NCI-H2107 treated with DMSO at 0.1 percent for 48 hours (cell line): Measurements from ENCODE around the gene NUBPL.

Source experiments
- DNase-seq: peaks from one replicate; lab custom pipeline; 2025; ENCODE audit not compliant: unreplicated experiment; lab: John Stamatoyannopoulos, UW

NUBPL gene, protein sequence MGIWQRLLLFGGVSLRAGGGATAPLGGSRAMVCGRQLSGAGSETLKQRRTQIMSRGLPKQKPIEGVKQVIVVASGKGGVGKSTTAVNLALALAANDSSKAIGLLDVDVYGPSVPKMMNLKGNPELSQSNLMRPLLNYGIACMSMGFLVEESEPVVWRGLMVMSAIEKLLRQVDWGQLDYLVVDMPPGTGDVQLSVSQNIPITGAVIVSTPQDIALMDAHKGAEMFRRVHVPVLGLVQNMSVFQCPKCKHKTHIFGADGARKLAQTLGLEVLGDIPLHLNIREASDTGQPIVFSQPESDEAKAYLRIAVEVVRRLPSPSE

DNA sequence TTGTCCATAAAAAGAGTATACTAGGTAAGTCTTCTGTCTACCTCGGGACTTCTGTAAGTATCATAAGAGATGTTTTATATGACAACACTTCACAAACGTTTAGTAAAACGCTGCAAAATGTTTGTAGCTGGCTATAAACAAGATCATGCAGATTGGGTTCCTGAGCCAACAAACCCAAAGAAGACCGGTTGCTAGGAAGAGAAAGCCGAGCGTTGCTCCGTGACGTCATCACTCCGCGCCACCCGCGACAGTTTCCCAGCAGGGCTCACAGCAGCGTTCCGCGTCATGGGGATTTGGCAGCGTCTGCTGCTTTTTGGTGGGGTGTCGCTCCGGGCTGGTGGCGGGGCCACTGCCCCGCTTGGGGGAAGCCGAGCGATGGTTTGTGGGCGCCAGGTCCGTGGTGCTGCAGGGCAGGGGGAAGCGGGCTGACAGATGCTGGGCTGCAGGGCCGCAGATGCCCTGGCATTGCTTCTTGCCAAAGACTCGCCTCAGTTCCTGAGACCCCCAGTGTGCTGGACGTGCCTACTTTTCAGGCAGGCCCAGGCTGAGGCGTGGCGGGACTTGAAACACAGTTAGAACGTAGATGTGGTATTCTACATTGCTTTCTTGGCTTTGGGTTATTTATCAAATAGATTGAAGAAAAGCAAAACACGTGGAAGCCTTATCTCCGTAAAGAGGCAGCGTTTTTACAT, at the start of gene NUBPL:
Gene NUBPL (plus strand): TSS at position 250 of the 692 bp plus-strand sequence. CDS start 36 bp downstream, at position 286.
- DNase-seq, result peak; percentile 94

GRCh38 chr14:31527087-31527486, 34.1 kb upstream of the NUBPL start:
- DNase-seq, result no peak

DNA sequence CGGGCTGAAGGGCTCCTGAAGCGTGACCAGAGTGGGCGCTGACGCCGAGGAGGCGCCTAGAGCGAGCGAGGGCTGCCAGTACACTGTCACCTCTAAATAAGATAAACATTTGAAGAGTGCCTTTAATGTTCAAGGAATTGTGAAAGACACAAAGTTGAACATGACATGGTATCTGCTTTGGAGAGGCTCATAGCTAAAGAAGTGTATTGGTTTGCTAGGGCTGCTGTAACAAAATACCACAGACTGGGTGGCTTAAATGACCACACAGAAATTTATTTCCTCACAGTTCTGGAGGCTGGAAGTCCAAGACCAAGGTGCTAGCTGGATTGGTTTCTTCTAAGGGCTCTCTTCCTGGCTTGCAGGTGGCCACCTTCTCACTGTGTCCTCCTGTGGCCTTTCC, 33.7 kb upstream of the NUBPL start:
- DNase-seq, result no peak

GRCh38 chr14:31529053-31529452, 32.2 kb upstream of the NUBPL start:
- no peak for DNase-seq

DNA sequence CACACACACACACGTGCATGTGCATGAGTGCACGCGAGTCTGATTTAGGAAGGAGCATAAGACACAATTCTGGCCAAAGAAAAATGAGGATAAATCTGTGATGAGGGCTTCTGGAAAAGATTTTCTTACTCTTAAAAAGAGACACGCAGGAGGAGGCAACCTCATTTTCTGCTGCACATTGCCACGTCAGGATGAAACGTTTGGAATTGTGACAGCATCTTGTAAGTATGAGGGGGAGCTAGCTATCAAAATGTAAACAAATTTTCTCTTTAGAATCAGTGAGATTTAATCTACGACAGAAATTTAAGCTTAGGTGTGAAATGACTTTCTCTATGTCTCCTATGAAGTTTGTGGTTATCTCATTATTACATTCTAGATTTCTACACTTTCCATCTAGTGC, 31.1 kb upstream of the NUBPL start:
- DNase-seq, result no peak

GRCh38 chr14:31536201-31536960, 24.8 kb upstream of the NUBPL start:
- no peak for DNase-seq

DNA sequence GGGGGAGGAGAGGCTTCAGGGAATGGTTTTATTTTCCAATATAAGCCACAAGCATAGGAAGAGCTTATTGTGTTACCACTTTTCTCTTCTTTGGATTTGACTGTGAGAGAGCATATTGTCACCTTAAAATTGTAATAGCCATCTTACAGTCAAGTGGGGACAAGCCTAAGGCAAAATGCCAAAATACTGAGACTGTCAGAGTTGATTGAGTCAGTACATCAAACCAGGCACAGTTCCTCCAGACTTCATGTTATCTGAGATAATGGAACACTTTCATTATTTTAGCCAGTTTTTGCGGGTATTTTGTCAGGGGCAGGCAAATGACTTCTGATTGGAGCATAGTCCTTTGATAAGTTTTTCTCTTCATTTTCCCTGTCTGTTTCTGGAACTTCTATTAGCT, 19.5 kb upstream of the NUBPL start:
- peak; percentile 82 for DNase-seq

DNA sequence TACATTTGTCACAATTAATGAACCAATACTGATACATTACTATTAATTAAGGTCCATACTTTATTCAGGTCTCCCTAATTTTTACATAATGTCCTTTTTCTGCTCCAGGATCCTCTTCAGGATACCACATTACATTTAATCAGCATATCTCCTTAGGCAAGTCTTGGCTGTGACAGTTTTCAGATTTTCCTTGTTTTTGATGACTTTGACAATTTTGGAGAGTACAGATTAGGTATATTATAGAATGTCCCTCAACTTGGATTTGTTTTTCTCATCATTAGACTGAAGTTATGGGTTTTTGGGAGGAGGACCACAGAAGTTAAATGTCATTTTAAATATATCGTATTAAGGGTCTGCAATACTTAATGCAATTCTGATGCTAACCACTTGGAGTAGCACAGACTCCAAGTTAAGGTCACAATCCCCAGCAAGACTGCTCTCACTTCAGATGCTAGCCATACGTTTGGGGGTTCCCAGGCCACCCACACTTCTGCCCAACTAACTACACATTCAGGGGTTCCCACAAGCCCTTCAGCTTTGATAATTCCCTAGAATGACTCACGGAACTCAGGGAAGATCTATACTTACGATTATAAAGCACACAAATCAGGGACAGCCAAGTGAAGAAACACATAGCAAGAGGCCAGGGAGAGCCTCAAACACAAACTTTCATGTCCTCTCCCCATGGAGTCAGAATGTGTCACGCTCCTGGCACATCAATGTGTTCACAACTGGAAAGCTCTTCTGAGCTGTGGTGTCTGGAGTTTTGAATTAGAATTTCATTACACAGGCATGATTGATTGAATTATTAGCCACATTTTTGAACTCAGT, 17.0 kb upstream of the NUBPL start:
- no peak for DNase-seq

DNA sequence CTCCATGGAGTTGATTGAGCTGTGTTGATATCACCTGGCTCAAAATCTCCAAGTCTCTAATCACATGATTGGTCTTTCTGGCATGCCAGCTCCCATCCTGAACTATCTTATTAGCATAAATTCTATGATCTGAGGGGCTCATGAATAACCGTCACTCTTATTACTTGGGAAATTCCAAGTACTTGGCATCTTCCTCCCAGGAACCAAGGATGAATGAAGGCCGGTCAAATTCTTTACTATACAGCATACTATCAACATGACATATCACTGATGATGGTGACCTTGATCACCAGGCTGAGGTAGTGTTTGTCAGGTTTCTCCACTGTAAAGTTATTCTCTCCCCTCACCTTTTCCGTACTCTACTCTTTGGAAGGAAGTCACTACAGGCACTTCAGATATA, 16.4 kb upstream of the NUBPL start:
- no peak for DNase-seq

- no peak for DNase-seq
Measured at GRCh38 chr14:31545328-31545727, 15.9 kb upstream of the NUBPL start.

GRCh38 chr14:31549817-31550216, 11.4 kb upstream of the NUBPL start:
- DNase-seq, result no peak

DNA sequence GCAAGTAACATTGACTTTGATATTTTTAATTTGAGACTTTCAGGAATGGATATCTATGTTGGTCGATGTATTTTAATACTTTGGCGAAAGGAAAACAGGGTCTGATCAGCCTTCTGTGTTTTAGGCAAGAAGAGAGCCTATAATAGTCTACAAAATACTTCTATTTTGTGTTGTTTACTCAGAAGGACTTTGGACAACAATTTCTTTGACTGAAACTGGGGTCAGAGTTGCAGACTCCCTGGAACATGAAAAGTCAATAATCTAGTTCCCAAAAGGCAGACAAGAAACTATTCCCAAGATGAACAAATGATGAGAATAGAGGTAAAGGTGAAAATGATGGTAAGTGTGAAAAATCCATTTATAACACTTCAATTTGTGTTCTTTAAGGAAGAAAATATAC, 10.6 kb upstream of the NUBPL start:
- no peak for DNase-seq

- DNase-seq, result no peak
Measured at GRCh38 chr14:31556191-31556590, 5.0 kb upstream of the NUBPL start.

DNA sequence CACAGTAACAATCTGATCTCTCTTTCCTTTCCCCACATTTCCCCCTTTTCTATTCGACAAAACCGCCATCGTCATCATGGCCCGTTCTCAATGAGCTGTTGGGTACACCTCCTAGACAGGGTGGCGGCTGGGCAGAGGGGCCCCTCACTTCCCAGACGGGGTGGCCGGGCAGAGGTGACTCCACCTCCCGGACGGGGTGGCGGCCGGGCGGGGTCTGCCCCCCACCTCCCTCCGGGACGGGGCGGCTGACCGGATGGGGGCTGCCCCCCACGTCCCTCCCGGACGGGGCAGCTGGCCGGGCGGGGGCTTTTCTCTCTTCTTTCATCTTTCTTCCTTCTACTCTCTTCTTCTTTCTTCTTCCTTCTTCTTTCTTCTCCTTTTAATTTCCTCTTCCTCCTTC, 1.3 kb upstream of the NUBPL start:
- DNase-seq, result no peak

GRCh38 chr14:31560759-31561154, 447 bp upstream of the NUBPL start:
- no peak for DNase-seq

- no peak for DNase-seq
Measured at GRCh38 chr14:31564194-31564593, 3.0 kb downstream of the NUBPL start.

DNA sequence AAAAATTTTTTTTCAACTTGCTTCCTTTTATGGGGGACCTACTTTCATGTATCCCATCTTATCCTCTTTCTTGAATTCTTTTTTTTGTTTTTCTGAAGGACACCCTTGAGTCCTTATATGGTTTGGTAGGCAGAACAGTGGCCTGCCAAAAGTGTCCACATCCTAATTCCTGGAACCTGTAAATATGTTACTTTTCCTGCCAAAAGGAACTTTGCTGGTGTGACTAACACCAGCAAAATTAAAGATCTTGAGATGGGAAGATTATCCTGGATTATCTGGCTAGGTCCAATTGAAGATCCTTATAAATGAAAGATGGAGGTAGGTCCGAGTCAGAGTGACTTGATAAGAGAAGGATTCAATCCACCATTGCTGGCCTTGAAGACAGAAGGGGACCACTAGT, 5.3 kb downstream of the NUBPL start:
- DNase-seq, result no peak

DNA sequence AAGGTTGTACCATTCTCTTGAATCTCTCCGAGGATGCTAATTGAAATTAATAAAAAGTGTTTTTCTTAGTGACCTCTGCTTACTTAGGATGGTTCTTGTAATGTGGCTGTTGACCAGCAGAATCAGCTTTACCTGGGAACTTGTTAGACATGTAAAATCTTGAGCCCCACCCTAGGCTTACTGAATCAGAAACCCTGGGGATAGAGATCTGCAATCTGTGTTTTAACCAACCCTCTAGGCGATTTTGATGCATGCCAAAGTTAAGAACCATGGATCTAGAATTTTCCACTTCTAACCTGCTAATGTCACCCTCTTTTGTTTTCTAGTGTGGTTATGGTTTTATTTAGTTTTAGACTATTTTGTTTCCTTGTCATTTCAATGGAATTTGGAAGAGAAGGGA, 6.5 kb downstream of the NUBPL start:
- no peak for DNase-seq

GRCh38 chr14:31568161-31568560, 7.0 kb downstream of the NUBPL start:
- no peak for DNase-seq

GRCh38 chr14:31568671-31569070, 7.5 kb downstream of the NUBPL start:
- DNase-seq, result no peak

DNA sequence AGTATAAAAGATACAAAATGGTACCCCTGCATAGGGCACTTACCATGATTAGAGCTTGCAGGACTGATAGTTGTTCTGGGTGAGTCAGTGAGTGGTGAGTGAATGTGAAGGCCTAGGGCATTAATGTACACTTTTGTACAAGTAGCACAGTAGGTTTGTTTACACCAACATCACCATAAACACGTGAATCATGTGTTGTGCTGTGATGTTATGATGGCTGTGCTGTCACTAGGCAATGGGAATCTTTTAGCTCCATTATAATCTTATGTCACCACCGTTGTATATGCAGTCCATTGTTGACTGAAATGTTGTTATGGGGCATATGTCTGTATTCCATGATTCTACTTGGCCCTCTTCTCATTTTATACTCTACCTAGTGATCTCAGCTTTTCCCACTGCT, 11.8 kb downstream of the NUBPL start:
- no peak for DNase-seq
